ENCODE results near the gene STIM1.

- TF ChIP-seq, protein P1, sequence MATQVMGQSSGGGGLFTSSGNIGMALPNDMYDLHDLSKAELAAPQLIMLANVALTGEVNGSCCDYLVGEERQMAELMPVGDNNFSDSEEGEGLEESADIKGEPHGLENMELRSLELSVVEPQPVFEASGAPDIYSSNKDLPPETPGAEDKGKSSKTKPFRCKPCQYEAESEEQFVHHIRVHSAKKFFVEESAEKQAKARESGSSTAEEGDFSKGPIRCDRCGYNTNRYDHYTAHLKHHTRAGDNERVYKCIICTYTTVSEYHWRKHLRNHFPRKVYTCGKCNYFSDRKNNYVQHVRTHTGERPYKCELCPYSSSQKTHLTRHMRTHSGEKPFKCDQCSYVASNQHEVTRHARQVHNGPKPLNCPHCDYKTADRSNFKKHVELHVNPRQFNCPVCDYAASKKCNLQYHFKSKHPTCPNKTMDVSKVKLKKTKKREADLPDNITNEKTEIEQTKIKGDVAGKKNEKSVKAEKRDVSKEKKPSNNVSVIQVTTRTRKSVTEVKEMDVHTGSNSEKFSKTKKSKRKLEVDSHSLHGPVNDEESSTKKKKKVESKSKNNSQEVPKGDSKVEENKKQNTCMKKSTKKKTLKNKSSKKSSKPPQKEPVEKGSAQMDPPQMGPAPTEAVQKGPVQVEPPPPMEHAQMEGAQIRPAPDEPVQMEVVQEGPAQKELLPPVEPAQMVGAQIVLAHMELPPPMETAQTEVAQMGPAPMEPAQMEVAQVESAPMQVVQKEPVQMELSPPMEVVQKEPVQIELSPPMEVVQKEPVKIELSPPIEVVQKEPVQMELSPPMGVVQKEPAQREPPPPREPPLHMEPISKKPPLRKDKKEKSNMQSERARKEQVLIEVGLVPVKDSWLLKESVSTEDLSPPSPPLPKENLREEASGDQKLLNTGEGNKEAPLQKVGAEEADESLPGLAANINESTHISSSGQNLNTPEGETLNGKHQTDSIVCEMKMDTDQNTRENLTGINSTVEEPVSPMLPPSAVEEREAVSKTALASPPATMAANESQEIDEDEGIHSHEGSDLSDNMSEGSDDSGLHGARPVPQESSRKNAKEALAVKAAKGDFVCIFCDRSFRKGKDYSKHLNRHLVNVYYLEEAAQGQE (IDR thresholded peaks at IDR 0.05; ENCODE audit: insufficient read depth in 1 of 2, low read depth in 2 of 2, low read length in 1 of 2): no peak
- TF ChIP-seq, protein P2, sequence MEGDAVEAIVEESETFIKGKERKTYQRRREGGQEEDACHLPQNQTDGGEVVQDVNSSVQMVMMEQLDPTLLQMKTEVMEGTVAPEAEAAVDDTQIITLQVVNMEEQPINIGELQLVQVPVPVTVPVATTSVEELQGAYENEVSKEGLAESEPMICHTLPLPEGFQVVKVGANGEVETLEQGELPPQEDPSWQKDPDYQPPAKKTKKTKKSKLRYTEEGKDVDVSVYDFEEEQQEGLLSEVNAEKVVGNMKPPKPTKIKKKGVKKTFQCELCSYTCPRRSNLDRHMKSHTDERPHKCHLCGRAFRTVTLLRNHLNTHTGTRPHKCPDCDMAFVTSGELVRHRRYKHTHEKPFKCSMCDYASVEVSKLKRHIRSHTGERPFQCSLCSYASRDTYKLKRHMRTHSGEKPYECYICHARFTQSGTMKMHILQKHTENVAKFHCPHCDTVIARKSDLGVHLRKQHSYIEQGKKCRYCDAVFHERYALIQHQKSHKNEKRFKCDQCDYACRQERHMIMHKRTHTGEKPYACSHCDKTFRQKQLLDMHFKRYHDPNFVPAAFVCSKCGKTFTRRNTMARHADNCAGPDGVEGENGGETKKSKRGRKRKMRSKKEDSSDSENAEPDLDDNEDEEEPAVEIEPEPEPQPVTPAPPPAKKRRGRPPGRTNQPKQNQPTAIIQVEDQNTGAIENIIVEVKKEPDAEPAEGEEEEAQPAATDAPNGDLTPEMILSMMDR (IDR thresholded peaks at IDR 0.05): no peak
Observed at GRCh38 chr11:4086575-4087353, 231.3 kb downstream of the STIM1 start.

All from Panc1 (cell line).